GM18907 (cell line): ENCODE measurements around the gene TRIM31.
"Not testable (repeated sequence)": the region's sequence is repeated elsewhere in the genome, so short reads cannot be mapped to it uniquely, and the experiment has no call there.

Experiments used
- ATAC-seq: cut with Tn5 transposase; IDR thresholded peaks from one replicate; pipeline ENCODE4 v1.9.1; 2021; ENCODE audit warnings: mild to moderate bottlenecking, moderate library complexity; ENCODE audit not compliant: unreplicated experiment

TRIM31 gene

GRCh38 chr6:30149858-30150550 is 37.1 kb upstream of the TRIM31 start:
- no peak for ATAC-seq

- ATAC-seq, result no peak
Observed at GRCh38 chr6:30149234-30149633, 36.3 kb upstream of the TRIM31 start.

GRCh38 chr6:30147096-30147495 is 34.2 kb upstream of the TRIM31 start:
- no peak for ATAC-seq

- no peak for ATAC-seq
Observed at GRCh38 chr6:30145818-30146217, 32.9 kb upstream of the TRIM31 start.

GRCh38 chr6:30144811-30145210 is 31.9 kb upstream of the TRIM31 start:
- ATAC-seq, result no peak

- ATAC-seq, result no peak
Observed at GRCh38 chr6:30143780-30144179, 30.9 kb upstream of the TRIM31 start.

GRCh38 chr6:30142665-30143064 is 29.8 kb upstream of the TRIM31 start:
- no peak for ATAC-seq

GRCh38 chr6:30140240-30140639 is 27.4 kb upstream of the TRIM31 start:
- not testable (repeated sequence) for ATAC-seq

GRCh38 chr6:30136570-30137286 is 23.8 kb upstream of the TRIM31 start:
- ATAC-seq, result peak; percentile 56

GRCh38 chr6:30135757-30136156 is 22.9 kb upstream of the TRIM31 start, which contains the start of gene TRIM40:
Gene TRIM40, plus strand, starts transcription at chr6:30136140. Its CDS starts 897 bp downstream, at chr6:30137037.
- no peak for ATAC-seq

- no peak for ATAC-seq
Observed at GRCh38 chr6:30135147-30135546, 22.3 kb upstream of the TRIM31 start.

GRCh38 chr6:30131947-30132497 is 19.1 kb upstream of the TRIM31 start:
- ATAC-seq, result no peak

- ATAC-seq, result peak; percentile 74
Observed at GRCh38 chr6:30130887-30131862, 18.3 kb upstream of the TRIM31 start.

- no peak for ATAC-seq
Observed at GRCh38 chr6:30130179-30130679, 17.3 kb upstream of the TRIM31 start.

GRCh38 chr6:30129265-30130178 is 16.6 kb upstream of the TRIM31 start:
- ATAC-seq, result no peak

GRCh38 chr6:30127238-30128093 is 14.6 kb upstream of the TRIM31 start:
- no peak for ATAC-seq

- ATAC-seq, result no peak
Observed at GRCh38 chr6:30122515-30122914, 9.6 kb upstream of the TRIM31 start.

- no peak for ATAC-seq
Observed at GRCh38 chr6:30121446-30122366, 8.8 kb upstream of the TRIM31 start.
